HG03575 (cell line): ENCODE measurements around the gene DBX1.

Experiments used
- ATAC-seq: cut with Tn5 transposase; IDR thresholded peaks from one replicate; pipeline ENCODE4 v1.9.1; 2021; ENCODE audit not compliant: unreplicated experiment, insufficient number of reproducible peaks, low FRiP score; ENCODE audit errors: extremely low read depth

DBX1 gene

GRCh38 chr11:20162824-20163782, 2.8 kb upstream of the DBX1 start:
- ATAC-seq = no peak

DNA sequence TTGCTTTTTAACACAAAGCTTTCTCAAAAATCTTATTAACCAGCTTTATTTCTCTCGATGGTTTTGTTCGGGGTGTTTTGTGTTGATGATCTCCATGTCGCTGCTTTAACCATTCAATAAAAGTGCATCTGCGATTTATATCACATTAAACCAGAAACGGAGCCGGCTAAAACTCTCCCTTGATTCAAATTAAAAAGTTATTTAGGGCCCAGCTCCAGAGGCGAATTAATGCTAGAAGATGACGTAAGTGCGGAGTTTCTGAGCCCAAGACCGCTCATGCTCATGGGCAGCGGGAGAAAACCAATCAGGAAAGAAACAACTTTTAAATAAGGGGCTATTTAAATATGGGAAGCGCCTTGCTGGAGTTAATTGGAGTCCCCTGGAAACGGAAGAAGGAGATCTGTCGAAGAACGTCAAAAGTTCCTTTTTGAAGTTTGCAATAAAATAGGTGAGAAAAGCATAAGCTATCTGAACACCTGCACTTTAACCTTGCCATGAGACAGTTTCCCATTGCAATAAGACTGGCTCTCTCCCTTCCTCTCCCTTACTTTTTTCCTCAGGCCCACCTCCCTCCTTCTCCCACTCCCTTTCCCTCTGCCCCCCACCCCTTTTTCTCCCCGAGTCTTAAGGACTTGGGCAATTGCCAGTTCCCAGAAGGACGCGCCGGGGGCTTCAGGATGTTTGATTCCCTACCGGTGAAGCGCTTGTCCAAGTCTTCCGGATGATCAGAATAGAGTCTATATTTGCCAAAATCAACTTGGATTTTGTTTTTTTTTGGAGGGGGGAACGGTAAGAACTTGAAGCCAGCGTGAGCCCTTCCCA, 1.9 kb upstream of the DBX1 start:
- ATAC-seq = no peak

DNA sequence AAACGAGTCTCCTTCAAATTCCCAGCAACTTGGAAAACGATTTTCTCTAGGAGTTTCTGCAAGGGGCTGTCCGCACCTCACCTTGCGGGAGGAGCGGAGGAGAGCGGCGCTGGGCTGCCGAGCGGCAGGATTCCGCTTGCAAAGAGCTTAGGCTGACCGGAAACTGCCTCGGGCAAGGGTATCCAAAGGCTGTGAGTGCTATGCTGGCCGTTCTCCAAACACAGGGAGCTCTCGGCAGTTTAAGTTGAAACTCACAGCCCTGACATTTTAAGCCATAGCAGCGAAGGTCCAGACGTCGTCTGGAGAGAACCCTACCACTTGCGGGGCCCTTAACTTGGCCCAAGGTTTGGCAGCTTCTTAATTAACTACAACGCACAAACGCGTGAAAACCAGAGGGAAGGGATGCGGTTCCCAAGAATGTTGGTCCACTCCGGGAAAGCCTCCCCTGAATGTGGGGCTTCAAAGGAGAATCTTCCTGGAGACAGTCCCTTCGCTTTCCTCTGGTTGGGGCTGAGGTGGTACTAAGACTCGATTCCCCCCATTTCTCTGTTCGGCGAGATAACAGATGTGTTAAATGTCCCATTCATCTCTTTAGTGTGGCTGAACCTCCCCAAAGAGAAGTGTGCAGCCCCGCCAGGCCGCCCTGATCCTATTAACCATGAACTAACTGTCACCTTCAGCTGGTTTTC, 1.1 kb upstream of the DBX1 start:
- ATAC-seq = no peak

GRCh38 chr11:20159466-20160381, 551 bp downstream of the DBX1 start:
- ATAC-seq = no peak

- ATAC-seq = no peak
Observed at GRCh38 chr11:20158597-20159257, 1.5 kb downstream of the DBX1 start.

- ATAC-seq = no peak
Observed at GRCh38 chr11:20157728-20158127, 2.5 kb downstream of the DBX1 start.

GRCh38 chr11:20156876-20157613, 3.2 kb downstream of the DBX1 start:
- ATAC-seq = no peak

GRCh38 chr11:20156280-20156875, 3.9 kb downstream of the DBX1 start:
- no peak for ATAC-seq

- no peak for ATAC-seq
Observed at GRCh38 chr11:20155683-20156279, 4.5 kb downstream of the DBX1 start.

DNA sequence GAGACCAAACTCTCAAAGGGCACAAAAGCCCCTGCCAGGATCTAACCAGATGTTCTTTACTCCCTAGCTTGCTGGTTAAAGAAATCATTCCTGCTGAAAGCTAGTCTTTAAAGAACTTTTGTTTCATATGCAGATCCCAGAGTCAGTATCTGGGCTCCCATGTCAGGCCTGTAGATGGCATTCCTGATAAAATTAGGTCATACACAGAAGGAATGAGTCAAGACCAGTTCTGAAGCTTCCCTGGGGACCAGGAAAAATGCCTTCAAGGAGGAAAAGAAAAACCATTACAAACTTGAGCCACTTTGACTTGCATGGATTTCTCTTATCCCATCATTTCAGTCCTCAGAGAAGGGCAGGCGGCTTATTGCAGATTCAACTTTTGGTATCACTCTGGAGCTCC, 5.9 kb downstream of the DBX1 start:
- ATAC-seq = no peak

- no peak for ATAC-seq
Observed at GRCh38 chr11:20138707-20139106, 21.6 kb downstream of the DBX1 start.

GRCh38 chr11:20137637-20138036, 22.6 kb downstream of the DBX1 start:
- ATAC-seq = no peak

DNA sequence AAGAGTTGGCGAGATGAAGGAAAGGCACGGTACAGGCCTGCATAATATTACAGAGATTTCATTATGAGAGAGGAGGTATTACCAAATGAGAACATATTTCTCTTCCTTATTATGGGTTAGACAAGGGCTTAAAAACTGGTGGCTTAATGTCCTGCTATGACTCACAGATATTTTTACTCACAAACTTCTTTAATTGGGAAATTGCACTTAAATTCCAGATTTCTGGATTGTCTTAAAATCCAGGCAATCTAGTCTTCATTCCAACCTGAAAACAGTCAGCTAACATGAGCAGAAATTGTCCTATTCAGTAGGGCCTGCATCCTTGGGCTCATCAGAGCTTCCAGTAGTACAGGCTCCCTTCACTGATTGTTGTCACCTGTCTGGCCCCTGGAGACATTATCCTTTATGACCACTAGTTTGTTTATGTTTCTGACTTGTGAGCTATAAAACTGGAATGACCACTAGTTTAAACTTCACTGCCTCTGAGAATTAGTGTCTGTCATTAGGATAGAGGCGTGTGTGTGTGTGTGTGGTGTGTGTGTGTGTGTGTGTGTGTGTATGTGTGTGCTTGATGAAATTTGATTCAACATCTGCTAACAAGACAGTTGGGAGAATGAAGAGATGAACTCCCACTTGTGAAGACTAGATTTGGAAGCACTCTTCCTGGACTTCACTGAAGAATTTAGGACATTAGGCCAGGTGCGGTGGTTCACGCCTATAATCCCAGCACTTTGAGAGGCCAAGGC, 25.1 kb downstream of the DBX1 start:
- ATAC-seq = no peak

- ATAC-seq = no peak
Observed at GRCh38 chr11:20132667-20133039, 27.6 kb downstream of the DBX1 start.

DNA sequence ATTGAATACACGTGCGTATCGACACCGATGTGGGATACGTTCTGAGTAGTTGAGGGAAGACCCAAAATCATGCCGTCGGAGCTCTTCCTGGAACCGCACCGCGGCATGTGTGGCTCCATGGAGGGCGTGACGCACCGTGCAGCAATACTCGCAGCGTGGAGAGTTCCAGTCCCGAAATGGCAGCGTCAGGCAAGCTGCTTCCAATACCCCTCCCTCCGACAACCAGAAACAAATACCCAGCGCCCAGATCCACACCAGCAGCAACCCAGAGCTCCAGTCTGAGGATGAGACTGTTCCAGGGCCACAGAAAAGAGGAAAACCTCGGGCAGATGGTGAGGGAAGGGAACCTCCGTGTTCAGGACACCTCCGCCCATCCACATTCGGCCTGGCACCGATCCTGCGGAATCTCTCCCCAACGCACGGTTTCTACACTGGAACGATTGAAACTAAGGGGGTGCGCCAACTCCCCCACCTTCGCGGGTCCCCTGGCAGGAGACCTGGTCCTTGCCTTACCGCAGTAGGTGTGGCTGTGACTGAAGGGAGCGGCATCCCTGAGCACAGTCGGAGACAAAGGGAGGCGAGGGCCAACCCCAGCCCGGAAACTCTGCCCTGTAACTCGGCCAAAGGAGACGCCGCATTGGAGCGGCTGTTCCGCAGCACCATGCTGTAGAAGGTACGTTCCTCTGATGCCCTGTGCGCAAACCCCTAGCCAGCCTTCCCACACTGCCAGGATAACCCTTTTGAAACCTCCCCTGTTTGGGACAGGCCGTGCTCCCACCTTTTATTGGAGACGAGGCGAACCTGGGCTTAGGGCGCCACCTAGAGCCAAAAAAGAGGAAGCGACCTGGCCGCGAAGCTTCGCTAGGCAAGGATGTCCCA, 28.2 kb downstream of the DBX1 start:
- no peak for ATAC-seq
